Activated T-cell treated with anti-CD3 and anti-CD28 coated beads, Interleukin-2, amount 50 U/mL, for 24 hours (primary cell): ENCODE data around the gene PKP2.

Source experiments
- DNase-seq: peaks from one replicate; pipeline ENCODE4 v3.0.0-alpha.2; 2020
- H3K27ac Mint-ChIP-seq: 2 replicates; pipeline ENCODE4 v1.8.0; 2020; ENCODE audit warnings: mild to moderate bottlenecking, mixed read lengths
- H3K27me3 Mint-ChIP-seq: 2 replicates; pipeline ENCODE4 v1.8.0; 2020; ENCODE audit warnings: mixed read lengths
- H3K36me3 Mint-ChIP-seq: 2 replicates; pipeline ENCODE4 v1.8.0; 2020; ENCODE audit warnings: low read depth, mixed read lengths
- H3K4me1 Mint-ChIP-seq: 2 replicates; pipeline ENCODE4 v1.8.0; 2020; ENCODE audit warnings: low read depth, mixed read lengths
- H3K4me3 Mint-ChIP-seq: 2 replicates; pipeline ENCODE4 v1.8.0; 2020; ENCODE audit warnings: mild to moderate bottlenecking, moderate library complexity, mixed read lengths
- H3K9me3 Mint-ChIP-seq: 2 replicates; pipeline ENCODE4 v1.8.0; 2020; ENCODE audit warnings: mixed read lengths

The PKP2 gene

DNA sequence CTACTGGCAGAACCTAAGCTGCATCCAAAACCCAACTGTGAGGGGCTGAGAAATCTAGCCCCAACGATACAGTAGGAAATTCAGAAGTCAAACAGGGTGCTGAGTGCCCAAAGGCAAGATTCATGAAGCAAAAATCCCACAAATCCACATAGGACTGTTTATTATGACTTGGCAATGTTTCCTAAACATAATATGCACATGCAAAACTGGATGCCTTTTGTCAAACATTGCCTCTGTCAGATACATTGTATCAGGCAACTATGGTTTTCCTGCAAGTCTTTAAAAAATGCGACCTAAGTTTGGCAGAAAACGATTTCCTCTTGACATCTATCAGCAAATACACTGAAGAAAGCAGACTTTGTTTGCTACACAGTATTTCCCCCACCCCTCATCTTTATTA is 113.5 kb downstream of the PKP2 start:
- no peaks in the 10 kb centered on the region for H3K36me3 Mint-ChIP-seq
- DNase-seq = no peak
- H3K9me3 Mint-ChIP-seq = no peaks in the 10 kb centered on the region
- H3K27me3 Mint-ChIP-seq = peaks cover 28% of the 10 kb centered on the region
- H3K27ac Mint-ChIP-seq = no peak overlapping the region
- H3K4me1 Mint-ChIP-seq = no peaks in the 10 kb centered on the region
- H3K4me3 Mint-ChIP-seq = no peak overlapping the region

- no peak overlapping the region for H3K4me3 Mint-ChIP-seq
- H3K27me3 Mint-ChIP-seq = peaks cover 37% of the 10 kb centered on the region
- no peaks in the 10 kb centered on the region for H3K36me3 Mint-ChIP-seq
- DNase-seq = no peak
- H3K9me3 Mint-ChIP-seq = no peaks in the 10 kb centered on the region
- no peak overlapping the region for H3K27ac Mint-ChIP-seq
- H3K4me1 Mint-ChIP-seq = no peaks in the 10 kb centered on the region
Observed at GRCh38 chr12:32780071-32780470, 116.5 kb downstream of the PKP2 start.

DNA sequence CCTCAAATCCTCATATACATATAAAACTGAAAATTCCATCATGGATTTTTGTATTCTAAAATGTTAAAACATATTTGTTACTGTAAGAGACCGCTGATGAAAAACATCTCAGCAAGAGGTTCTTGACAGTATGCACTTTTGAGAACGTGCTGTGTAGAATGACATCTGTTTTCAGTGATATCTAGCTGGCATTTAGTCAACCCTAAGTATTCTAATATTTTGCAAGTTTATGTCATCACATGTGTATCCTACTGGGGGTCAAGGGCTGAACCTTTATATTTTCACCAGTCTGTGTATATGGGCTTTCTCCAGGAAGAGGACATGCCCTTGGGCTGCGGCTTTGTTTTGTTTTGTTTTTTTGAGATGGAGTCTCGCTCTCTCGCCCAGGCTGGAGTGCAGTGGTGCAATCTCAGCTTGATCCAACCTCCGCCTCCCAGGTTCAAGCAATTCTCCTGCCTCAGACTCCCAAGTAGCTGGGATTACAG is 118.8 kb downstream of the PKP2 start:
- H3K36me3 Mint-ChIP-seq = no peaks in the 10 kb centered on the region
- no peaks in the 10 kb centered on the region for H3K9me3 Mint-ChIP-seq
- H3K27me3 Mint-ChIP-seq = peaks cover 26% of the 10 kb centered on the region
- no peak overlapping the region for H3K27ac Mint-ChIP-seq
- DNase-seq = no peak
- H3K4me1 Mint-ChIP-seq = no peaks in the 10 kb centered on the region
- H3K4me3 Mint-ChIP-seq = no peak overlapping the region

- H3K27ac Mint-ChIP-seq = no peak overlapping the region
- no peaks in the 10 kb centered on the region for H3K4me1 Mint-ChIP-seq
- no peak for DNase-seq
- no peaks in the 10 kb centered on the region for H3K36me3 Mint-ChIP-seq
- no peak overlapping the region for H3K4me3 Mint-ChIP-seq
- no peaks in the 10 kb centered on the region for H3K9me3 Mint-ChIP-seq
- peaks cover 26% of the 10 kb centered on the region for H3K27me3 Mint-ChIP-seq
Observed at GRCh38 chr12:32777159-32777558, 119.4 kb downstream of the PKP2 start.

GRCh38 chr12:32776258-32776657 is 120.3 kb downstream of the PKP2 start:
- Mint-ChIP-seq H3K27me3 (peaks cover 26% of the 10 kb centered on the region), H3K4me1 (no peaks in the 10 kb centered on the region), H3K9me3 (no peaks in the 10 kb centered on the region), H3K27ac (no peak overlapping the region), H3K4me3 (no peak overlapping the region), H3K36me3 (no peaks in the 10 kb centered on the region)
- DNase-seq = no peak

- DNase-seq = no peak
- no peak overlapping the region for H3K4me3 Mint-ChIP-seq
- no peaks in the 10 kb centered on the region for H3K9me3 Mint-ChIP-seq
- H3K4me1 Mint-ChIP-seq = no peaks in the 10 kb centered on the region
- no peak overlapping the region for H3K27ac Mint-ChIP-seq
- no peaks in the 10 kb centered on the region for H3K36me3 Mint-ChIP-seq
- H3K27me3 Mint-ChIP-seq = peaks cover 15% of the 10 kb centered on the region
Observed at GRCh38 chr12:32773691-32774090, 122.9 kb downstream of the PKP2 start.

DNA sequence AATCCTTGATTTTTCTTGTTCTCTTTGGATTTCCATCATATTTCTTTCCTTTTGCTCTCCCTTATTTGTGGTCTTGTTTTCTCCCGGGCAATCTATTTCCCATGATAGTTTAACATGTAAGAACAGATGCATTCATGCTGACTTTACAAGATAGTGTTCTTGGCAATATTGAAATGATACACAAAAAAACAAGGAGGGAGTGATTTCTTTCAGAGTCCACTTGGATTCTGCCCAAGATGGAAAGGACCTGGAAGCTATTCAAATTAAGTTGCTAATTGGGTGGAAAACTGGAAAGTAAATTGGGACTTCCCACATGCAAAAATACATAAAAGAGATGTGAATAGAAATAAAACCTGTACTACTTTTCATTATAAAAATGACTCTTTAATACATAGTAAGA is 126.4 kb downstream of the PKP2 start:
- H3K27ac Mint-ChIP-seq = no peak overlapping the region
- H3K9me3 Mint-ChIP-seq = no peaks in the 10 kb centered on the region
- H3K4me1 Mint-ChIP-seq = no peaks in the 10 kb centered on the region
- no peaks in the 10 kb centered on the region for H3K36me3 Mint-ChIP-seq
- H3K4me3 Mint-ChIP-seq = no peak overlapping the region
- H3K27me3 Mint-ChIP-seq = peaks cover 10% of the 10 kb centered on the region
- no peak for DNase-seq

DNA sequence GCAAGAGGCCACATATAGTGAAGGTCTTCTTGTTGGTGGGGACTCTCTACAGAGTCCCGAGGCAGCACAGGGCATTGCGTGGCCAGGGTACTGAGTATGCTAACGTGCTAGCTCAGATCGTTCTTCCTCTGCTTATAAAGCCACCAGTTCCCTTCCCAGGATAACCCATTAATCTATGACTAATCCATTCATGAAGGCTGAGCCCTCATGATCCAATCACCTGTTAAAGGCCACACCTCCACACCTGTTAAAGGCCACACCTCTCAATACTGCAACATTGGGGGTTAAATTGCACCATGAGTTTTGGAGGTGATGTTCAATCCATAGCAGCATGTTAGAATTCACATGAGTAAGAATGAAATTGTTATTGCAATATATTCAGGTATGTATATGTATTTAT is 128.1 kb downstream of the PKP2 start:
- Mint-ChIP-seq H3K36me3 (no peaks in the 10 kb centered on the region), H3K4me1 (no peaks in the 10 kb centered on the region), H3K27ac (no peak overlapping the region), H3K27me3 (peaks cover 10% of the 10 kb centered on the region), H3K4me3 (no peak overlapping the region), H3K9me3 (no peaks in the 10 kb centered on the region)
- no peak for DNase-seq

DNA sequence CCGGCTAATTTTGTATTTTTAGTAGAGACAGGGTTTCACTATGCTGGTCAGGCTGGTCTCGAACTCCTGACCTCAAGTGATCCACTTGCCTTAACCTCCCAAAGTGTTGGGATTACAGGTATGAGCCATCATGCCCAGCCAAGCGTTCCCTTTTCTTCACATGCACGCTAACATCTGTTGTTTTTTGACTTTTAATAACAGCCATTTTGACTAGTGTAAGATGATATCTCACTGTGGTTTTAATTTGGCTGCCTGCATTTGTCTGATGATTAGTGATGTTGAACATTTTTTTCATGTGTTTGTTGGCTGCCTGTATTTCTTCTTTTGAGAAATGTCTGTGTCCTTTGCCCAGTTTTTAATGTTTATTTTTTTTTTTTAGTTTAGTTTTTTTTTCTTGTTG is 130.7 kb downstream of the PKP2 start:
- Mint-ChIP-seq H3K4me1 (no peaks in the 10 kb centered on the region), H3K4me3 (no peak overlapping the region), H3K36me3 (no peaks in the 10 kb centered on the region), H3K27ac (no peak overlapping the region), H3K27me3 (peaks cover 10% of the 10 kb centered on the region), H3K9me3 (no peaks in the 10 kb centered on the region)
- no peak for DNase-seq

- Mint-ChIP-seq H3K27me3 (peaks cover 2% of the 10 kb centered on the region), H3K9me3 (no peaks in the 10 kb centered on the region), H3K27ac (no peak overlapping the region), H3K4me1 (no peaks in the 10 kb centered on the region), H3K4me3 (no peak overlapping the region), H3K36me3 (no peaks in the 10 kb centered on the region)
- DNase-seq = no peak
Observed at GRCh38 chr12:32761716-32762115, 134.9 kb downstream of the PKP2 start.

- H3K4me3 Mint-ChIP-seq = no peak overlapping the region
- no peaks in the 10 kb centered on the region for H3K27me3 Mint-ChIP-seq
- no peak overlapping the region for H3K27ac Mint-ChIP-seq
- H3K36me3 Mint-ChIP-seq = peaks cover 34% of the 10 kb centered on the region
- peaks cover 22% of the 10 kb centered on the region for H3K4me1 Mint-ChIP-seq
- no peaks in the 10 kb centered on the region for H3K9me3 Mint-ChIP-seq
- DNase-seq = no peak
Observed at GRCh38 chr12:32757157-32757556, 139.4 kb downstream of the PKP2 start.

- H3K9me3 Mint-ChIP-seq = no peaks in the 10 kb centered on the region
- H3K36me3 Mint-ChIP-seq = peaks cover 40% of the 10 kb centered on the region
- peak overlapping the region; percentile 94 for H3K4me3 Mint-ChIP-seq
- no peak for DNase-seq
- H3K27ac Mint-ChIP-seq = peak overlapping the region; percentile 96
- H3K27me3 Mint-ChIP-seq = no peaks in the 10 kb centered on the region
- peaks cover 24% of the 10 kb centered on the region for H3K4me1 Mint-ChIP-seq
Observed at GRCh38 chr12:32756476-32757066, 140.0 kb downstream of the PKP2 start.

- Mint-ChIP-seq H3K27ac (peak within 1 kb of the TSS; percentile 96), H3K4me1 (peaks cover 26% of the 10 kb centered on the region), H3K36me3 (peaks cover 47% of the 10 kb centered on the region), H3K9me3 (no peaks in the 10 kb centered on the region), H3K4me3 (peak within 1 kb of the TSS; percentile 94), H3K27me3 (no peaks in the 10 kb centered on the region)
- DNase-seq = peak; percentile 86
Observed at GRCh38 chr12:32755654-32756475, 140.7 kb downstream of the PKP2 start, which contains the start of gene YARS2. Gene YARS2, minus strand, starts transcription at chr12:32755897. Its CDS starts 23 bp downstream, at chr12:32755874.

DNA sequence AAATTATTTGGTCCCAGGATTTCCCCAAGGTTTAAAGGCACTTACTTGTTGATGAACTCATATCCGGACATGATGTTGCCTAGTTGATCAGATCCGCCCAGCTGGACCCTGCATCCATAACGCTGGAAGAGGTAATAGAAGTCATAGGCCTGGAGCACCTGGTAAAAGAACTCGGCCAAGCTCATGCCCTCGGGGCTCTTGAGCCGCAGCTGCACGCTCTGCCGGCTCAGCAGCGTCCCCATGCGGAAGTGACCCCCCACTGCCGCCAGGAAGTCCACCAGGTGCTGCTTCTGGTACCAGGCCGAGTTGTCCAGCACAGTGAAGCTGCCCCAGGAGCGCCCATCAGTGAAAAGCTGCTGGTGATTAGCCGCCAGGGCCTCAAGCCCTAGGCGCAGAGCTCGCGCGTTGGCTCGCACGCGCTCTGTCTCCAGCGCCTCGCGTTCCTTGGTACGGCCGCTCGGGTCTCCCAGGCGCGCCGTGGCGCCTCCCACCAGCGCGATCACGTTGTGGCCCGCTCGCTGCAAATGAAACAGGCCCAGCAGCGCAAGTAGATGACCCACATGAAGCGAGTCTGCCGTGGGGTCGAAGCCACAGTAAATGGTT is 141.4 kb downstream of the PKP2 start:
- Mint-ChIP-seq H3K27ac (peak overlapping the region; percentile 96), H3K27me3 (no peaks in the 10 kb centered on the region), H3K9me3 (no peaks in the 10 kb centered on the region), H3K4me1 (peaks cover 26% of the 10 kb centered on the region), H3K4me3 (peak overlapping the region; percentile 94), H3K36me3 (peaks cover 54% of the 10 kb centered on the region)
- peak; percentile 82 for DNase-seq

DNA sequence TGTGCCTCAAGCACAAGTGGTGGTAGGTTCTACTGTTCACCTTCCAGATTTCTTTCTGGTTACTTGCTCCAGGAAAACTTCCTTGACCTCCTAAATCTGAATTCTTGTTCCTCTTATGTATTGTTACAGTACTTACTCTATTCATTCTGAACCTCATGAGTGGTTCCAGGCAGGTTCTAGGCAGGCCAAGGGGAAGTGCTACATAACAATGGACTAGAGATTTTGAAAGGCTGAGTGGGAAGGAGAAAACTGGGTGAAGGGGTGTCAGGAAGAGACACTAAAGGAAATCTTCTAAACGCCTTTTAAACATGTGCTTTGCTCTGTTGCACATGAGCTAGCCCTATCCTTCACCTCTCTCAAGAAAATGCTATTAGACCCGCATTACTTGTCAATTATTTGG is 142.5 kb downstream of the PKP2 start:
- Mint-ChIP-seq H3K27me3 (no peaks in the 10 kb centered on the region), H3K36me3 (peaks cover 62% of the 10 kb centered on the region), H3K27ac (peak overlapping the region; percentile 96), H3K9me3 (no peaks in the 10 kb centered on the region), H3K4me1 (peaks cover 26% of the 10 kb centered on the region), H3K4me3 (peak overlapping the region; percentile 94)
- DNase-seq = no peak
